GM12873 (cell line): ENCODE measurements around the gene C3orf62.

Experiments used
- CTCF ChIP-seq: IDR thresholded peaks from 2 replicates; pipeline ENCODE4 v1.5.1; 2012; ENCODE audit warnings: low read depth, mild to moderate bottlenecking, moderate library complexity, low read length, control low read depth; ENCODE audit not compliant: insufficient read depth; ENCODE audit errors: missing control alignments

Gene C3orf62

GRCh38 chr3:49283997-49284396 lies 7.0 kb upstream of the C3orf62 start:
- TF ChIP-seq CTCF = no peak

- TF ChIP-seq CTCF = no peak
Observed at GRCh38 chr3:49279376-49279775, 2.3 kb upstream of the C3orf62 start.

GRCh38 chr3:49278548-49278947 lies 1.5 kb upstream of the C3orf62 start:
- TF ChIP-seq CTCF = no peak

- no peak for TF ChIP-seq CTCF
Observed at GRCh38 chr3:49277383-49277775, 347 bp upstream of the C3orf62 start.

GRCh38 chr3:49273825-49274532 lies 3.1 kb downstream of the C3orf62 start:
- TF ChIP-seq CTCF = no peak

- no peak for TF ChIP-seq CTCF
Observed at GRCh38 chr3:49271047-49271446, 6.0 kb downstream of the C3orf62 start.

GRCh38 chr3:49270156-49270500 lies 6.9 kb downstream of the C3orf62 start:
- no peak for TF ChIP-seq CTCF
